Measurements from ENCODE around the gene SAFB. TPM values are rescaled to one million over a fixed set of nuclear protein-coding genes. Genes with fewer than 3 reads are reported as not detected.
"Not testable (repeated sequence)": the region's sequence is repeated elsewhere in the genome, so short reads cannot be mapped to it uniquely, and the experiment has no call there.

The SAFB gene
- total RNA-seq, 2 experiments from 2014 or later, result 68.9 to 177 TPM

- POLR2A ChIA-PET, result interaction anchor here (2.0 kb wide), 1 partner anchor 32 kb away, joined by 8 read pairs; the partner anchor contains the start of gene LONP1
- Histone ChIP-seq H3K27ac (ENCODE audit: low read depth, low read length, poor library complexity, severe bottlenecking) (peak overlapping the region; percentile 52), H4K20me1 (ENCODE audit: insufficient read depth, low read length) (0 out of 2 replicates have a peak, but pooled peaks cover 6% of the 10 kb centered on the region), H3K36me3 (ENCODE audit: insufficient read depth, low read length) (peaks cover 17% of the 10 kb centered on the region), H2AFZ (ENCODE audit: low read length) (peak overlapping the region; percentile 54; the same call in 1 of the 2 replicates), H3K4me3 (ENCODE audit: low read depth, low read length, poor library complexity, severe bottlenecking) (peak overlapping the region; percentile 67), H3K9me2 (ENCODE audit: insufficient read depth, low read length) (no peaks in the 10 kb centered on the region), H3K4me2 (ENCODE audit: low read length) (peak overlapping the region; percentile 67), H3K79me2 (ENCODE audit: insufficient read depth, low read depth, low read length) (peaks cover 17% of the 10 kb centered on the region), H3K4me1 (ENCODE audit: insufficient read depth, low read length, poor library complexity, severe bottlenecking) (peaks cover 11% of the 10 kb centered on the region), H3K9me3 (ENCODE audit: low read length) (no peaks in the 10 kb centered on the region)
- BruUV-seq (replicated peaks), result no TSS peak
- CTCF ChIA-PET (ENCODE audit: unreplicated experiment), result interaction anchor here (0.5 to 1.1 kb wide), 3 partner anchors 32 to 1926 kb away, joined by 3 read pairs; partner anchors contain the start of genes APBA3 and FEM1A
- DNase-seq (ENCODE audit: low spot score), result peak; percentile 97
- intact Hi-C loops (cut with micrococcal nuclease; ENCODE audit: unreplicated experiment), result loop anchor here (1.0 to 2.0 kb wide), 2 partner anchors 33 to 218 kb away; partner anchors contain the start of genes CATSPERD, LONP1 and VMAC
- no peak for TF ChIP-seq EZH2phosphoT487 (IDR thresholded peaks at IDR 0.05; ENCODE audit: borderline replicate concordance, low read depth, low read length)
- peak; percentile 83 for TF ChIP-seq CTCF (conservative IDR thresholded peaks at IDR 0.05; ENCODE audit: low read length)
Observed at GRCh38 chr19:5686647-5687359, 63.9 kb downstream of the SAFB start.

GRCh38 chr19:5687360-5688198, 64.7 kb downstream of the SAFB start:
- H3K27ac ChIP-seq (ENCODE audit: low read depth, low read length, poor library complexity, severe bottlenecking), result no peak overlapping the region
- intact Hi-C loops (cut with micrococcal nuclease; ENCODE audit: unreplicated experiment), result loop anchor here (1.0 to 2.0 kb wide), 2 partner anchors 33 to 217 kb away; partner anchors contain the start of genes CATSPERD, LONP1 and VMAC

GRCh38 chr19:5688262-5688881, 65.5 kb downstream of the SAFB start:
- H3K36me3 ChIP-seq (ENCODE audit: insufficient read depth, low read length), result peaks cover 32% of the 10 kb centered on the region
- H3K4me3 ChIP-seq (ENCODE audit: low read depth, low read length, poor library complexity, severe bottlenecking); H4K20me1 ChIP-seq (ENCODE audit: insufficient read depth, low read length); H3K9me2 ChIP-seq (ENCODE audit: insufficient read depth, low read length); H2AFZ ChIP-seq (ENCODE audit: low read length); BruUV-seq (replicated peaks); H3K9me3 ChIP-seq (ENCODE audit: low read length); H3K4me2 ChIP-seq (ENCODE audit: low read length); intact Hi-C loops (cut with micrococcal nuclease; ENCODE audit: unreplicated experiment); H3K27ac ChIP-seq (ENCODE audit: low read depth, low read length, poor library complexity, severe bottlenecking); DNase-seq (ENCODE audit: low spot score); POLR2A ChIA-PET; CTCF ChIA-PET (ENCODE audit: unreplicated experiment): not testable (repeated sequence)
- peaks cover 33% of the 10 kb centered on the region for H3K79me2 ChIP-seq (ENCODE audit: insufficient read depth, low read depth, low read length)
- H3K4me1 ChIP-seq (ENCODE audit: insufficient read depth, low read length, poor library complexity, severe bottlenecking), result peaks cover 18% of the 10 kb centered on the region

More at GRCh38 chr19:5687360-5688198, 64.7 kb downstream of the SAFB start:
- ChIA-PET POLR2A (interaction anchor here (2.0 kb wide), 1 partner anchor 31 kb away, joined by 8 read pairs; the partner anchor contains the start of gene LONP1), CTCF (ENCODE audit: unreplicated experiment) (interaction anchor here (0.6 kb wide), 1 partner anchor 896 kb away, joined by 3 read pairs; the partner anchor contains the start of gene FEM1A)
- BruUV-seq (replicated peaks), result no TSS peak
- Histone ChIP-seq H3K36me3 (ENCODE audit: insufficient read depth, low read length) (peaks cover 24% of the 10 kb centered on the region), H3K9me3 (ENCODE audit: low read length) (no peaks in the 10 kb centered on the region), H2AFZ (ENCODE audit: low read length) (no peak overlapping the region), H4K20me1 (ENCODE audit: insufficient read depth, low read length) (0 out of 2 replicates have a peak, but pooled peaks cover 6% of the 10 kb centered on the region), H3K4me1 (ENCODE audit: insufficient read depth, low read length, poor library complexity, severe bottlenecking) (peaks cover 17% of the 10 kb centered on the region), H3K4me2 (ENCODE audit: low read length) (no peak overlapping the region; the same call in 1 of the 2 replicates), H3K79me2 (ENCODE audit: insufficient read depth, low read depth, low read length) (peaks cover 25% of the 10 kb centered on the region), H3K4me3 (ENCODE audit: low read depth, low read length, poor library complexity, severe bottlenecking) (no peak overlapping the region), H3K9me2 (ENCODE audit: insufficient read depth, low read length) (no peaks in the 10 kb centered on the region)
- DNase-seq (ENCODE audit: low spot score), result no peak
- 0 out of 2 replicates have a peak, but pooled peaks have one; percentile 7 for TF ChIP-seq CTCF (conservative IDR thresholded peaks at IDR 0.05; ENCODE audit: low read length)
- TF ChIP-seq EZH2phosphoT487 (IDR thresholded peaks at IDR 0.05; ENCODE audit: borderline replicate concordance, low read depth, low read length), result no peak

Data from OCI-LY7 (cell line).